Fibroblast of pulmonary artery (primary cell): ENCODE data around the gene EFHC1.

ENCODE experiments used
- DNase-seq: peaks from one replicate; pipeline ENCODE4 v3.0.0-alpha.2; 2010; ENCODE audit warnings: low read depth
- H3K4me3 ChIP-seq: replicated peaks from 2 replicates; pipeline ENCODE4 v1.5.1; 2011; ENCODE audit warnings: low read depth, mild to moderate bottlenecking, control low read depth, low read length, moderate library complexity
- CTCF ChIP-seq: IDR thresholded peaks from 2 replicates; pipeline ENCODE4 v1.5.1; 2011; ENCODE audit warnings: mild to moderate bottlenecking, control low read depth, low read length, inconsistent platforms; ENCODE audit errors: missing control alignments

Gene EFHC1

GRCh38 chr6:52495922-52496321 lies 75.8 kb downstream of the EFHC1 start:
- no peak for TF ChIP-seq CTCF
- no peak overlapping the region for H3K4me3 ChIP-seq
- no peak for DNase-seq

- TF ChIP-seq CTCF, result no peak
Observed at GRCh38 chr6:52496631-52497030, 76.5 kb downstream of the EFHC1 start.

GRCh38 chr6:52497652-52498408 lies 77.7 kb downstream of the EFHC1 start:
- H3K4me3 ChIP-seq, result no peak overlapping the region
- TF ChIP-seq CTCF, result no peak
- peak; percentile 61 for DNase-seq

More at GRCh38 chr6:52496631-52497030, 76.5 kb downstream of the EFHC1 start:
- DNase-seq, result no peak
- no peak overlapping the region for H3K4me3 ChIP-seq

GRCh38 chr6:52498538-52499017 lies 78.4 kb downstream of the EFHC1 start:
- DNase-seq, result no peak
- TF ChIP-seq CTCF, result no peak
- no peak overlapping the region for H3K4me3 ChIP-seq

- DNase-seq, result peak; percentile 68
- H3K4me3 ChIP-seq, result no peak overlapping the region
- TF ChIP-seq CTCF, result no peak
Observed at GRCh38 chr6:52499026-52499425, 78.9 kb downstream of the EFHC1 start.

GRCh38 chr6:52499681-52500236 lies 79.6 kb downstream of the EFHC1 start:
- no peak overlapping the region for H3K4me3 ChIP-seq
- TF ChIP-seq CTCF, result no peak
- DNase-seq, result no peak
